IMR-90 (cell line): Measurements from ENCODE around the gene MSANTD7. TPM values are rescaled to one million over a fixed set of nuclear protein-coding genes. Genes with fewer than 3 reads are reported as not detected.
A peak's percentile ranks its signal among the peaks of the same experiment; 100 is the strongest.
"Not testable (repeated sequence)": the region's sequence is repeated elsewhere in the genome, so short reads cannot be mapped to it uniquely, and the experiment has no call there.

ENCODE experiments used
- ATAC-seq: fragments of 200-7000 bp; cut with Tn5 transposase; 2 replicates; pipeline ENCODE4 v1.9.1; 2020; ENCODE audit warnings: low read depth, mild to moderate bottlenecking, moderate library complexity
- BruUV-seq: library from RNA; stranded (reverse); fragments of 400-500 nt; replicated peaks from 2 replicates; lab custom pipeline; 2021; lab: Mats Ljungman, UMichigan
- CTCF ChIA-PET: fragments of 300-600 bp; formaldehyde crosslinking; extraction: SDS; loops from one replicate; lab custom pipeline; 2021; ENCODE audit warnings: antibody characterized with exemption; lab: Yijun Ruan, JAX
- POLR2A ChIA-PET: fragments of 300-600 bp; sonication (Branson Sonifier 250); formaldehyde crosslinking; loops from one replicate; lab custom pipeline; 2022; ENCODE audit warnings: antibody characterized with exemption; ENCODE audit not compliant: unreplicated experiment; lab: Charles Lee
- DNase-seq: peaks from one replicate; pipeline ENCODE4 v3.0.0; 2013
- H2AFZ ChIP-seq: replicated peaks from 2 replicates; pipeline ENCODE3; 2013; ENCODE audit warnings: low read length, mild to moderate bottlenecking; ENCODE audit not compliant: poor library complexity
- H2AK5ac ChIP-seq: 2 replicates; pipeline ENCODE4 v1.6.1; 2013; ENCODE audit warnings: low read depth, low read length, inconsistent platforms
- H2AK9ac ChIP-seq: replicated peaks from 2 replicates; pipeline ENCODE3; 2013; ENCODE audit warnings: mild to moderate bottlenecking, low read depth, low read length, moderate library complexity; ENCODE audit not compliant: poor library complexity
- H2BK120ac ChIP-seq: 2 replicates; pipeline ENCODE4 v1.6.1; 2013; ENCODE audit warnings: low read depth, low read length, inconsistent platforms
- H2BK15ac ChIP-seq: 3 replicates; pipeline ENCODE4 v1.6.1; 2013; ENCODE audit warnings: low read depth, low read length, inconsistent platforms
- H2BK20ac ChIP-seq: 2 replicates; pipeline ENCODE4 v1.6.1; 2013; ENCODE audit warnings: low read depth, mild to moderate bottlenecking, inconsistent platforms, low read length, moderate library complexity
- H2BK5ac ChIP-seq: 2 replicates; pipeline ENCODE4 v1.6.1; 2013; ENCODE audit warnings: mild to moderate bottlenecking, low read depth, low read length, inconsistent platforms; ENCODE audit not compliant: poor library complexity, severe bottlenecking
- H3K14ac ChIP-seq: replicated peaks from 2 replicates; pipeline ENCODE4 v1.6.1; 2013; ENCODE audit warnings: low read depth, low read length, inconsistent platforms
- H3K18ac ChIP-seq: 2 replicates; pipeline ENCODE4 v1.6.1; 2013; ENCODE audit warnings: low read depth, low read length, control low read depth
- H3K23ac ChIP-seq: 2 replicates; pipeline ENCODE4 v1.6.1; 2013; ENCODE audit warnings: low read depth, low read length, inconsistent platforms
- H3K27ac ChIP-seq: 2 replicates; pipeline ENCODE4 v1.5.1; 2013; ENCODE audit warnings: mild to moderate bottlenecking, control low read depth, low read length; ENCODE audit not compliant: insufficient read depth
- H3K27me3 ChIP-seq: 2 replicates; pipeline ENCODE4 v1.6.1; 2013; ENCODE audit warnings: low read length; ENCODE audit not compliant: control insufficient read depth, insufficient read depth
- H3K36me3 ChIP-seq: 2 replicates; pipeline ENCODE4 v1.6.1; 2013; ENCODE audit warnings: low read length, mixed read lengths; ENCODE audit not compliant: control insufficient read depth, insufficient read depth
- H3K4ac ChIP-seq: 2 replicates; pipeline ENCODE4 v1.6.1; 2013; ENCODE audit warnings: low read depth, low read length, inconsistent platforms
- H3K4me1 ChIP-seq: 2 replicates; pipeline ENCODE4 v1.6.1; 2013; ENCODE audit warnings: low read length, mixed read lengths; ENCODE audit not compliant: control insufficient read depth, insufficient read depth
- H3K4me2 ChIP-seq: 2 replicates; pipeline ENCODE4 v1.6.1; 2013; ENCODE audit warnings: low read depth, mild to moderate bottlenecking, control low read depth, low read length, moderate library complexity
- H3K4me3 ChIP-seq: 2 replicates; pipeline ENCODE4 v1.5.1; 2013; ENCODE audit warnings: low read depth, mild to moderate bottlenecking, control low read depth, low read length, moderate library complexity; ENCODE audit not compliant: insufficient read depth
- H3K56ac ChIP-seq: 2 replicates; pipeline ENCODE4 v1.6.1; 2013; ENCODE audit warnings: low read length, inconsistent platforms; ENCODE audit not compliant: insufficient read depth; ENCODE audit errors: extremely low read depth
- H3K79me1 ChIP-seq, 2 experiments: 2 replicates each; pipeline ENCODE4 v1.6.1; 2013; ENCODE audit warnings: low read length in 2 of 2, inconsistent platforms in 1 of 2, low read depth in 1 of 2
- H3K9ac ChIP-seq: 2 replicates; pipeline ENCODE4 v1.6.1; 2013; ENCODE audit warnings: low read depth, low read length, control low read depth
- H3K9me1 ChIP-seq: 2 replicates; pipeline ENCODE4 v1.6.1; 2013; ENCODE audit warnings: low read length, inconsistent platforms; ENCODE audit not compliant: insufficient read depth
- H3K9me3 ChIP-seq: 2 replicates; pipeline ENCODE4 v1.6.1; 2013; ENCODE audit warnings: low read length; ENCODE audit not compliant: control insufficient read depth, insufficient read depth
- H4K20me1 ChIP-seq: 2 replicates; pipeline ENCODE4 v1.6.1; 2013; ENCODE audit warnings: low read length, inconsistent platforms; ENCODE audit not compliant: insufficient read depth
- H4K5ac ChIP-seq: 2 replicates; pipeline ENCODE4 v1.6.1; 2013; ENCODE audit warnings: mild to moderate bottlenecking, low read depth, low read length, control low read depth
- H4K8ac ChIP-seq, 2 experiments: 2 replicates each; pipeline ENCODE4 v1.6.1; 2013; ENCODE audit warnings: low read depth in 2 of 2, low read length in 2 of 2, control low read depth in 1 of 2, inconsistent platforms in 1 of 2
- H4K91ac ChIP-seq: 2 replicates; pipeline ENCODE4 v1.6.1; 2013; ENCODE audit warnings: low read depth, low read length, inconsistent platforms; ENCODE audit not compliant: insufficient read depth
- CEBPB ChIP-seq: IDR thresholded peaks from 2 replicates; pipeline ENCODE4 v1.6.1; 2012; ENCODE audit warnings: low read depth, low read length, improper control_type of control experiment
- CHD1 ChIP-seq: IDR thresholded peaks from 2 replicates; pipeline ENCODE4 v1.6.1; 2012; ENCODE audit warnings: low read depth, low read length, improper control_type of control experiment
- POLR2A ChIP-seq: IDR thresholded peaks from 2 replicates; pipeline ENCODE4 v1.6.1; 2012; ENCODE audit warnings: mild to moderate bottlenecking, low read depth, low read length
- WGBS, 2 experiments: methylation state at CpG; one replicate each; pipeline versions ENCODE4 v1.1.5 to v1.1.7; 2013; ENCODE audit warnings: missing lambda C conversion rate in 2 of 2; ENCODE audit not compliant: insufficient read length in 1 of 2; ENCODE audit errors: extremely low coverage in 2 of 2; 5-methylcytosine and 5-hydroxymethylcytosine counted together
- dilution Hi-C: fragments of 300-500 bp; cut with HindIII; formaldehyde crosslinking; loops from one replicate; pipeline ENCODE4 v1.14.3; 2018; ENCODE audit warnings: low sequenced_read_pairs; ENCODE audit not compliant: unreplicated experiment
- in situ Hi-C: fragments of 300-500 bp; cut with MboI; formaldehyde crosslinking; loops from 3 replicates; pipeline ENCODE4 v1.14.3; 2019; ENCODE audit warnings: low sequenced_read_pairs, inconsistent platforms, mixed read lengths
- intact Hi-C: fragments of 100-400 bp; cut with micrococcal nuclease; formaldehyde crosslinking; loops from 2 replicates; pipeline ENCODE4 v1.10.0; 2022
- polyA plus RNA-seq, 3 experiments: library from polyadenylated mRNA; depleted of rRNA; stranded (reverse); fragments of >200 nt; gene quantifications; 2 replicates each; pipeline ENCODE4 v1.2.3, GENCODE V29; 2012; ENCODE audit warnings: low replicate concordance in 1 of 3
- total RNA-seq: library from RNA; depleted of rRNA; stranded (reverse); fragments of >200 nt; gene quantifications from 2 replicates; pipeline ENCODE4 v1.2.3, GENCODE V29; 2012

The MSANTD7 gene
- total and polyA plus RNA-seq, 2 of the 4 experiments (the other 2 are of a cell fraction), result 4.7 to 16.0 TPM

GRCh38 chr10:14815681-14816080 lies 22.4 kb upstream of the MSANTD7 start:
- no peak overlapping the region for H3K9ac ChIP-seq
- peak; percentile 39 for DNase-seq
- H3K27ac ChIP-seq, result no peak overlapping the region
- H3K9me3 ChIP-seq, result no peaks in the 10 kb centered on the region
- H3K23ac ChIP-seq, result no peak overlapping the region
- no CpG with 5 or more reads among the region's 6 CpGs for WGBS, 2 experiments
- no peak overlapping the region for H2BK15ac ChIP-seq
- dilution Hi-C loops, result no loop called here
- no peak overlapping the region for H2BK20ac ChIP-seq
- H2AK5ac ChIP-seq, result no peak overlapping the region
- no peak overlapping the region for H3K4me2 ChIP-seq
- H2AK9ac ChIP-seq, result no peak overlapping the region
- in situ Hi-C loops, result loop anchor here (25.0 kb wide), 1 partner anchor 628 kb away; no protein-coding TSS in a partner anchor
- no peak for ATAC-seq
- H4K5ac ChIP-seq, result no peak overlapping the region
- TF ChIP-seq CHD1 (no peak), POLR2A (no peak), CEBPB (peak; percentile 72)
- 0 out of 2 replicates have a peak, but pooled peaks cover 2% of the 10 kb centered on the region for H3K9me1 ChIP-seq
- H3K4me1 ChIP-seq, result peaks cover 3% of the 10 kb centered on the region
- peaks cover 0 to 1% of the 10 kb centered on the region in 2 experiments; a peak in 1 of 4 replicates for H3K79me1 ChIP-seq
- no TSS peak for BruUV-seq
- H3K14ac ChIP-seq, result no peak overlapping the region
- no peak overlapping the region for H3K4me3 ChIP-seq
- H3K4ac ChIP-seq, result no peak overlapping the region
- no peaks in the 10 kb centered on the region for H3K27me3 ChIP-seq
- CTCF ChIA-PET, result no interaction called here
- H2BK5ac ChIP-seq, result no peak overlapping the region
- no peak overlapping the region for H2BK120ac ChIP-seq
- H2AFZ ChIP-seq, result no peak overlapping the region
- H3K36me3 ChIP-seq, result no peaks in the 10 kb centered on the region
- intact Hi-C loops, result no loop called here
- no peaks in the 10 kb centered on the region for H4K20me1 ChIP-seq
- H3K18ac ChIP-seq, result no peak overlapping the region
- no peak overlapping the region for H3K56ac ChIP-seq
- POLR2A ChIA-PET, result no interaction called here
- no peak overlapping the region for H4K8ac ChIP-seq
- no peak overlapping the region for H4K91ac ChIP-seq

GRCh38 chr10:14816717-14817116 lies 21.4 kb upstream of the MSANTD7 start:
- ATAC-seq, H3K4me1 ChIP-seq, H2BK120ac ChIP-seq, H3K4me3 ChIP-seq, H4K5ac ChIP-seq, H4K91ac ChIP-seq, H2BK5ac ChIP-seq, H2AK9ac ChIP-seq, H3K14ac ChIP-seq, H3K23ac ChIP-seq, intact Hi-C loops, H3K36me3 ChIP-seq, H2BK20ac ChIP-seq, CTCF ChIA-PET, dilution Hi-C loops, H2AFZ ChIP-seq, H2AK5ac ChIP-seq, H3K9ac ChIP-seq, BruUV-seq, H3K4ac ChIP-seq, H4K8ac ChIP-seq, H3K56ac ChIP-seq, H3K79me1 ChIP-seq, H2BK15ac ChIP-seq, H3K27ac ChIP-seq, H3K27me3 ChIP-seq, DNase-seq, H3K4me2 ChIP-seq, H3K9me1 ChIP-seq, H3K9me3 ChIP-seq, H4K20me1 ChIP-seq, H3K18ac ChIP-seq: not testable (repeated sequence)
- POLR2A ChIA-PET, result interaction anchor here (0.6 kb wide), 1 partner anchor 244 kb away, joined by 3 read pairs; no protein-coding TSS in a partner anchor
- no CpG with 5 or more reads among the region's 7 CpGs for WGBS, 2 experiments
- in situ Hi-C loops, result loop anchor here (25.0 kb wide), 1 partner anchor 629 kb away; no protein-coding TSS in a partner anchor
